GM12878 (cell line): Measurements from ENCODE around the gene XCR1. TPM values are rescaled to one million over a fixed set of nuclear protein-coding genes. Genes with fewer than 3 reads are reported as not detected.

Experiments used
- IKZF1 ChIP-seq: fragments of 450-650 bp; conservative IDR thresholded peaks from 2 replicates; pipeline ENCODE4 v1.6.1; 2017; ENCODE audit warnings: antibody characterized with exemption, mild to moderate bottlenecking
- JUNB ChIP-seq: IDR thresholded peaks from 2 replicates; pipeline ENCODE4 v1.6.1; 2016; ENCODE audit warnings: antibody characterized with exemption, mild to moderate bottlenecking
- NRF1 ChIP-seq: conservative IDR thresholded peaks from 2 replicates; pipeline ENCODE4 v1.6.1; 2011; ENCODE audit warnings: mild to moderate bottlenecking, low read depth, low read length, improper control_type of control experiment
- SUPT20H ChIP-seq: IDR thresholded peaks from 2 replicates; pipeline ENCODE4 v1.6.1; 2011; ENCODE audit warnings: low read depth, mild to moderate bottlenecking, low read length, moderate library complexity, borderline replicate concordance; ENCODE audit not compliant: control insufficient read depth
- polyA plus RNA-seq, 11 experiments: library from polyadenylated mRNA; depleted of rRNA in 4 of 11; unstranded in 6 of 11; stranded (reverse) in 5 of 11; fragments of >200 nt; fragmentation: Nextera tagmentation in 4 of 11; fragmentation: Illumina TruSeq in 1 of 11; extraction: Ambion mirVana in 4 of 11; extraction: Trizol in 1 of 11; gene quantifications; 1 replicate in 1 of 11; 2 replicates in 10 of 11; pipeline versions ENCODE4 v1.2.1 to v1.2.3, GENCODE V29; 2011 to 2016; ENCODE audit warnings: inconsistent platforms in 2 of 11, missing spikeins in 2 of 11, low read depth in 1 of 11
- total RNA-seq, 4 experiments: library from RNA; depleted of rRNA in 3 of 4; stranded (reverse); fragments of >200 nt in 3 of 4; fragmentation: Illumina TruSeq in 1 of 4; extraction: Trizol in 1 of 4; gene quantifications; 2 replicates each; pipeline versions ENCODE4 v1.2.1 to v1.2.3, GENCODE V29; 2013 to 2021
- TF ChIP-seq, protein P1 (sequence below): IDR thresholded peaks from 2 replicates; pipeline ENCODE4 v1.6.1; 2012; ENCODE audit warnings: improper control_type of control experiment, low read depth, low read length; ENCODE audit not compliant: insufficient replicate concordance
- TF ChIP-seq, protein P2 (sequence below): fragments of 150-350 bp; IDR thresholded peaks from 2 replicates; pipeline ENCODE4 v1.6.1; 2016; ENCODE audit warnings: low read depth, low read length

Gene XCR1
- total and polyA plus RNA-seq, 10 of the 15 experiments (the other 5 are each of a cell fraction or from before 2014, with no cell fraction given): 0.02 to 0.29 (median 0.13) TPM; not detected in 2

DNA sequence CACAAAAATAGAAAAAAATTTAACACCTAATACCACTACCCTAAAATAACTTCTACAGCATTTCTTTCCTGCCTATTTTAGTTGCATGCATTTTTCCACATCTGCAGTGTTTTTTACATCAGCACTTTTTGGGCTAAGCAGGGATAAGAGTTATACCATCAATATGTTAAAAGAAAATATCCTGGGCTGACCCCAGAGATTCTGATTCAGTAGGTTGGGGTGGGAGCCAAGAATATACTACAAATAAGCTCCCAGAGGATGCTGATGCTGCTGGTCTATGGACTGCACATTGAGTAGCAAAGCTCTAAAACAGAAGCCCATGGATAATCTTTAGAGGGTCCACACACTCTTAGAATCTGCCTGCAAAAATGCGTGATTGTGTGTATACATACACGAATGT is 46.5 kb downstream of the XCR1 start (continued):
- TF ChIP-seq, protein P1, sequence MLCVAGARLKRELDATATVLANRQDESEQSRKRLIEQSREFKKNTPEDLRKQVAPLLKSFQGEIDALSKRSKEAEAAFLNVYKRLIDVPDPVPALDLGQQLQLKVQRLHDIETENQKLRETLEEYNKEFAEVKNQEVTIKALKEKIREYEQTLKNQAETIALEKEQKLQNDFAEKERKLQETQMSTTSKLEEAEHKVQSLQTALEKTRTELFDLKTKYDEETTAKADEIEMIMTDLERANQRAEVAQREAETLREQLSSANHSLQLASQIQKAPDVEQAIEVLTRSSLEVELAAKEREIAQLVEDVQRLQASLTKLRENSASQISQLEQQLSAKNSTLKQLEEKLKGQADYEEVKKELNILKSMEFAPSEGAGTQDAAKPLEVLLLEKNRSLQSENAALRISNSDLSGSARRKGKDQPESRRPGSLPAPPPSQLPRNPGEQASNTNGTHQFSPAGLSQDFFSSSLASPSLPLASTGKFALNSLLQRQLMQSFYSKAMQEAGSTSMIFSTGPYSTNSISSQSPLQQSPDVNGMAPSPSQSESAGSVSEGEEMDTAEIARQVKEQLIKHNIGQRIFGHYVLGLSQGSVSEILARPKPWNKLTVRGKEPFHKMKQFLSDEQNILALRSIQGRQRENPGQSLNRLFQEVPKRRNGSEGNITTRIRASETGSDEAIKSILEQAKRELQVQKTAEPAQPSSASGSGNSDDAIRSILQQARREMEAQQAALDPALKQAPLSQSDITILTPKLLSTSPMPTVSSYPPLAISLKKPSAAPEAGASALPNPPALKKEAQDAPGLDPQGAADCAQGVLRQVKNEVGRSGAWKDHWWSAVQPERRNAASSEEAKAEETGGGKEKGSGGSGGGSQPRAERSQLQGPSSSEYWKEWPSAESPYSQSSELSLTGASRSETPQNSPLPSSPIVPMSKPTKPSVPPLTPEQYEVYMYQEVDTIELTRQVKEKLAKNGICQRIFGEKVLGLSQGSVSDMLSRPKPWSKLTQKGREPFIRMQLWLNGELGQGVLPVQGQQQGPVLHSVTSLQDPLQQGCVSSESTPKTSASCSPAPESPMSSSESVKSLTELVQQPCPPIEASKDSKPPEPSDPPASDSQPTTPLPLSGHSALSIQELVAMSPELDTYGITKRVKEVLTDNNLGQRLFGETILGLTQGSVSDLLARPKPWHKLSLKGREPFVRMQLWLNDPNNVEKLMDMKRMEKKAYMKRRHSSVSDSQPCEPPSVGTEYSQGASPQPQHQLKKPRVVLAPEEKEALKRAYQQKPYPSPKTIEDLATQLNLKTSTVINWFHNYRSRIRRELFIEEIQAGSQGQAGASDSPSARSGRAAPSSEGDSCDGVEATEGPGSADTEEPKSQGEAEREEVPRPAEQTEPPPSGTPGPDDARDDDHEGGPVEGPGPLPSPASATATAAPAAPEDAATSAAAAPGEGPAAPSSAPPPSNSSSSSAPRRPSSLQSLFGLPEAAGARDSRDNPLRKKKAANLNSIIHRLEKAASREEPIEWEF: no peak
- TF ChIP-seq NRF1 (no peak), IKZF1 (no peak), JUNB (no peak), SUPT20H (no peak)
- TF ChIP-seq, protein P2, sequence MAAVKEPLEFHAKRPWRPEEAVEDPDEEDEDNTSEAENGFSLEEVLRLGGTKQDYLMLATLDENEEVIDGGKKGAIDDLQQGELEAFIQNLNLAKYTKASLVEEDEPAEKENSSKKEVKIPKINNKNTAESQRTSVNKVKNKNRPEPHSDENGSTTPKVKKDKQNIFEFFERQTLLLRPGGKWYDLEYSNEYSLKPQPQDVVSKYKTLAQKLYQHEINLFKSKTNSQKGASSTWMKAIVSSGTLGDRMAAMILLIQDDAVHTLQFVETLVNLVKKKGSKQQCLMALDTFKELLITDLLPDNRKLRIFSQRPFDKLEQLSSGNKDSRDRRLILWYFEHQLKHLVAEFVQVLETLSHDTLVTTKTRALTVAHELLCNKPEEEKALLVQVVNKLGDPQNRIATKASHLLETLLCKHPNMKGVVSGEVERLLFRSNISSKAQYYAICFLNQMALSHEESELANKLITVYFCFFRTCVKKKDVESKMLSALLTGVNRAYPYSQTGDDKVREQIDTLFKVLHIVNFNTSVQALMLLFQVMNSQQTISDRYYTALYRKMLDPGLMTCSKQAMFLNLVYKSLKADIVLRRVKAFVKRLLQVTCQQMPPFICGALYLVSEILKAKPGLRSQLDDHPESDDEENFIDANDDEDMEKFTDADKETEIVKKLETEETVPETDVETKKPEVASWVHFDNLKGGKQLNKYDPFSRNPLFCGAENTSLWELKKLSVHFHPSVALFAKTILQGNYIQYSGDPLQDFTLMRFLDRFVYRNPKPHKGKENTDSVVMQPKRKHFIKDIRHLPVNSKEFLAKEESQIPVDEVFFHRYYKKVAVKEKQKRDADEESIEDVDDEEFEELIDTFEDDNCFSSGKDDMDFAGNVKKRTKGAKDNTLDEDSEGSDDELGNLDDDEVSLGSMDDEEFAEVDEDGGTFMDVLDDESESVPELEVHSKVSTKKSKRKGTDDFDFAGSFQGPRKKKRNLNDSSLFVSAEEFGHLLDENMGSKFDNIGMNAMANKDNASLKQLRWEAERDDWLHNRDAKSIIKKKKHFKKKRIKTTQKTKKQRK: no peak
